SK-N-SH treated with all-trans-retinoic acid at 6 μM for 48 hours (cell line): Measurements from ENCODE around the gene GRB2.

Source experiments
- BACH2 ChIP-seq: fragments of 250-450 bp; sonication (Bioruptor Pico); IDR thresholded peaks from 2 replicates; pipeline ENCODE4 v1.9.0; 2021; ENCODE audit warnings: mild to moderate bottlenecking, borderline replicate concordance
- CREB5 ChIP-seq: fragments of 250-450 bp; sonication (Bioruptor Pico); IDR thresholded peaks from 2 replicates; pipeline ENCODE4 v1.5.1; 2020; ENCODE audit warnings: low read depth, mild to moderate bottlenecking, moderate library complexity
- CSRNP3 ChIP-seq: fragments of 250-450 bp; sonication (Bioruptor Pico); IDR thresholded peaks from 2 replicates; pipeline ENCODE4 v1.5.1; 2021; ENCODE audit warnings: mild to moderate bottlenecking, moderate library complexity
- PATZ1 ChIP-seq: fragments of 250-450 bp; sonication (Bioruptor Pico); IDR thresholded peaks from 2 replicates; pipeline ENCODE4 v1.8.0; 2020; ENCODE audit warnings: mild to moderate bottlenecking, moderate library complexity, borderline replicate concordance
- TCF4 ChIP-seq: fragments of 250-450 bp; sonication (Bioruptor Pico); IDR thresholded peaks from 2 replicates; pipeline ENCODE4 v1.8.0; 2021; ENCODE audit warnings: mild to moderate bottlenecking, moderate library complexity, borderline replicate concordance
- TOX ChIP-seq: fragments of 250-450 bp; sonication (Bioruptor Pico); IDR thresholded peaks from 2 replicates; pipeline ENCODE4 v1.8.0; 2021; ENCODE audit warnings: mild to moderate bottlenecking, moderate library complexity, borderline replicate concordance
- ZNF70 ChIP-seq: fragments of 450-650 bp; formaldehyde crosslinking; IDR thresholded peaks from 2 replicates; pipeline ENCODE4 v1.5.0; 2020; ENCODE audit warnings: mild to moderate bottlenecking, moderate library complexity

- no peak for TF ChIP-seq ZNF70 (CRISPR knock-in tag)
- TF ChIP-seq CREB5 (CRISPR knock-in tag), result no peak
- no peak for TF ChIP-seq CSRNP3 (CRISPR knock-in tag)
- TF ChIP-seq BACH2 (CRISPR knock-in tag), result no peak
- no peak for TF ChIP-seq TOX (CRISPR knock-in tag)
- TF ChIP-seq PATZ1, result no peak
- TF ChIP-seq TCF4, result no peak
These were observed 13.1 kb upstream of the GRB2 start for GRCh38 chr17:75418531-75418930.
